ENCODE measurements around the gene TRAP1. TPM values are rescaled to one million over a fixed set of nuclear protein-coding genes. Genes with fewer than 3 reads are reported as not detected.

The TRAP1 gene
- total RNA-seq, 2 experiments from 2014 or later, result 185 to 242 TPM

GRCh38 chr16:3695610-3696369 lies 21.5 kb downstream of the TRAP1 start:
- H2AFZ ChIP-seq (ENCODE audit: low read length), result no peak overlapping the region
- no peak overlapping the region for H3K27ac ChIP-seq (ENCODE audit: low read depth, low read length, poor library complexity, severe bottlenecking)
- BruUV-seq (replicated peaks), result no TSS peak
- peaks cover 41% of the 10 kb centered on the region for H3K79me2 ChIP-seq (ENCODE audit: insufficient read depth, low read depth, low read length)
- no peak overlapping the region for H3K4me2 ChIP-seq (ENCODE audit: low read length)
- ChIA-PET POLR2A (interaction anchor here (0.6 to 0.7 kb wide), 2 partner anchors 9 to 347 kb away, joined by 3 to 6 read pairs; no protein-coding TSS in a partner anchor), CTCF (ENCODE audit: unreplicated experiment) (no interaction called here)
- no peak overlapping the region for H3K4me3 ChIP-seq (ENCODE audit: low read depth, low read length, poor library complexity, severe bottlenecking)
- H4K20me1 ChIP-seq (ENCODE audit: insufficient read depth, low read length), result no peaks in the 10 kb centered on the region
- intact Hi-C loops (cut with micrococcal nuclease; ENCODE audit: unreplicated experiment), result no loop called here
- H3K9me2 ChIP-seq (ENCODE audit: insufficient read depth, low read length), result no peaks in the 10 kb centered on the region
- no peak for TF ChIP-seq EZH2phosphoT487 (IDR thresholded peaks at IDR 0.05; ENCODE audit: borderline replicate concordance, low read depth, low read length)
- TF ChIP-seq CTCF (conservative IDR thresholded peaks at IDR 0.05; ENCODE audit: low read length), result no peak
- H3K4me1 ChIP-seq (ENCODE audit: insufficient read depth, low read length, poor library complexity, severe bottlenecking), result no peaks in the 10 kb centered on the region
- H3K36me3 ChIP-seq (ENCODE audit: insufficient read depth, low read length), result peaks cover 69% of the 10 kb centered on the region
- 0 out of 2 replicates have a peak, but pooled peaks cover 4% of the 10 kb centered on the region for H3K9me3 ChIP-seq (ENCODE audit: low read length)
- no peak for DNase-seq (ENCODE audit: low spot score)

- Histone ChIP-seq H2AFZ (ENCODE audit: low read length) (no peak overlapping the region), H3K36me3 (ENCODE audit: insufficient read depth, low read length) (peaks cover 67% of the 10 kb centered on the region), H3K9me2 (ENCODE audit: insufficient read depth, low read length) (no peaks in the 10 kb centered on the region), H3K4me3 (ENCODE audit: low read depth, low read length, poor library complexity, severe bottlenecking) (no peak overlapping the region), H3K4me1 (ENCODE audit: insufficient read depth, low read length, poor library complexity, severe bottlenecking) (no peaks in the 10 kb centered on the region), H3K27ac (ENCODE audit: low read depth, low read length, poor library complexity, severe bottlenecking) (no peak overlapping the region), H3K9me3 (ENCODE audit: low read length) (0 out of 2 replicates have a peak, but pooled peaks cover 4% of the 10 kb centered on the region), H3K4me2 (ENCODE audit: low read length) (no peak overlapping the region), H3K79me2 (ENCODE audit: insufficient read depth, low read depth, low read length) (peaks cover 27% of the 10 kb centered on the region), H4K20me1 (ENCODE audit: insufficient read depth, low read length) (no peaks in the 10 kb centered on the region)
- DNase-seq (ENCODE audit: low spot score), result no peak
- POLR2A ChIA-PET, result no interaction called here
- intact Hi-C loops (cut with micrococcal nuclease; ENCODE audit: unreplicated experiment), result no loop called here
- no TSS peak for BruUV-seq (replicated peaks)
- no peak for TF ChIP-seq CTCF (conservative IDR thresholded peaks at IDR 0.05; ENCODE audit: low read length)
- no peak for TF ChIP-seq EZH2phosphoT487 (IDR thresholded peaks at IDR 0.05; ENCODE audit: borderline replicate concordance, low read depth, low read length)
- CTCF ChIA-PET (ENCODE audit: unreplicated experiment), result no interaction called here
These were observed 23.3 kb downstream of the TRAP1 start for GRCh38 chr16:3694051-3694450.

- no peak overlapping the region for H3K4me3 ChIP-seq (ENCODE audit: low read depth, low read length, poor library complexity, severe bottlenecking)
These were observed 25.6 kb downstream of the TRAP1 start for GRCh38 chr16:3691761-3692160.

More at GRCh38 chr16:3691761-3692160, 25.6 kb downstream of the TRAP1 start:
- ChIA-PET CTCF (ENCODE audit: unreplicated experiment) (no interaction called here), POLR2A (interaction anchor here (0.6 to 0.7 kb wide), 2 partner anchors 11 to 28 kb away, joined by 3 to 4 read pairs; no protein-coding TSS in a partner anchor)
- no peak overlapping the region for H3K27ac ChIP-seq (ENCODE audit: low read depth, low read length, poor library complexity, severe bottlenecking)
- intact Hi-C loops (cut with micrococcal nuclease; ENCODE audit: unreplicated experiment), result no loop called here
- no peak overlapping the region for H2AFZ ChIP-seq (ENCODE audit: low read length)
- H3K79me2 ChIP-seq (ENCODE audit: insufficient read depth, low read depth, low read length), result peaks cover 8% of the 10 kb centered on the region
- peaks cover 70% of the 10 kb centered on the region for H3K36me3 ChIP-seq (ENCODE audit: insufficient read depth, low read length)
- DNase-seq (ENCODE audit: low spot score), result no peak
- BruUV-seq (replicated peaks), result no TSS peak
- no peak overlapping the region for H3K4me2 ChIP-seq (ENCODE audit: low read length)
- no peaks in the 10 kb centered on the region for H3K4me1 ChIP-seq (ENCODE audit: insufficient read depth, low read length, poor library complexity, severe bottlenecking)
- TF ChIP-seq EZH2phosphoT487 (IDR thresholded peaks at IDR 0.05; ENCODE audit: borderline replicate concordance, low read depth, low read length) (no peak), CTCF (conservative IDR thresholded peaks at IDR 0.05; ENCODE audit: low read length) (no peak)
- no peaks in the 10 kb centered on the region for H3K9me3 ChIP-seq (ENCODE audit: low read length)
- H4K20me1 ChIP-seq (ENCODE audit: insufficient read depth, low read length), result no peaks in the 10 kb centered on the region
- no peaks in the 10 kb centered on the region for H3K9me2 ChIP-seq (ENCODE audit: insufficient read depth, low read length)

Data from OCI-LY7 (cell line).